Neural progenitor cell (in vitro differentiated cells): ENCODE data around the gene TXN. TPM values are rescaled to one million over a fixed set of nuclear protein-coding genes. Genes with fewer than 3 reads are reported as not detected.

Experiments used
- DNase-seq: peaks from one replicate; pipeline ENCODE4 v3.0.0-alpha.2; 2016; ENCODE audit warnings: low spot score
- H2AFZ ChIP-seq: fragments of 200-600 bp; sonication (generic); replicated peaks from 2 replicates; pipeline ENCODE4 v1.6.1; 2016; ENCODE audit warnings: antibody characterized with exemption
- H3F3A ChIP-seq: fragments of 200-600 bp; sonication (generic); 2 replicates; pipeline ENCODE4 v1.6.1; 2016; ENCODE audit warnings: antibody characterized with exemption, low read depth
- H3K27ac ChIP-seq: fragments of 200-600 bp; sonication (generic); 2 replicates; pipeline ENCODE4 v1.5.1; 2016; ENCODE audit warnings: mild to moderate bottlenecking
- H3K27me3 ChIP-seq: fragments of 200-600 bp; sonication (generic); 2 replicates; pipeline ENCODE4 v1.6.1; 2016; ENCODE audit warnings: mild to moderate bottlenecking, moderate library complexity
- H3K36me3 ChIP-seq: fragments of 200-600 bp; sonication (generic); 2 replicates; pipeline ENCODE4 v1.5.1; 2016
- H3K4me1 ChIP-seq: fragments of 200-600 bp; sonication (generic); 2 replicates; pipeline ENCODE4 v1.6.1; 2016; ENCODE audit warnings: mixed run types
- H3K4me2 ChIP-seq: fragments of 200-600 bp; sonication (generic); 2 replicates; pipeline ENCODE4 v1.6.1; 2016
- H3K4me3 ChIP-seq: fragments of 200-600 bp; sonication (generic); 2 replicates; pipeline ENCODE4 v1.5.1; 2016
- H3K79me2 ChIP-seq: fragments of 200-600 bp; sonication (generic); 2 replicates; pipeline ENCODE4 v1.6.1; 2016; ENCODE audit warnings: low read depth
- H3K9ac ChIP-seq: fragments of 200-600 bp; sonication (generic); 2 replicates; pipeline ENCODE4 v1.6.1; 2016
- H3K9me3 ChIP-seq: fragments of 200-600 bp; sonication (generic); 2 replicates; pipeline ENCODE4 v1.5.1; 2016; ENCODE audit warnings: low read depth
- H4K20me1 ChIP-seq: fragments of 200-600 bp; sonication (generic); 2 replicates; pipeline ENCODE4 v1.6.1; 2016; ENCODE audit warnings: low read depth
- H3K27ac Mint-ChIP-seq: 3 replicates; pipeline ENCODE4 v1.8.0; 2021; ENCODE audit warnings: mixed read lengths
- H3K27me3 Mint-ChIP-seq: 2 replicates; pipeline ENCODE4 v1.8.0; 2022; ENCODE audit warnings: low read depth, mild to moderate bottlenecking, inconsistent platforms, moderate library complexity, mixed read lengths; ENCODE audit not compliant: insufficient read depth
- H3K36me3 Mint-ChIP-seq: 3 replicates; pipeline ENCODE4 v1.8.0; 2021; ENCODE audit warnings: mixed read lengths
- H3K4me1 Mint-ChIP-seq: 3 replicates; pipeline ENCODE4 v1.8.0; 2021; ENCODE audit warnings: mixed read lengths
- H3K4me3 Mint-ChIP-seq: 3 replicates; pipeline ENCODE4 v1.8.0; 2021; ENCODE audit warnings: mild to moderate bottlenecking, moderate library complexity, mixed read lengths
- H3K9me3 Mint-ChIP-seq: 3 replicates; pipeline ENCODE4 v1.8.0; 2020; ENCODE audit warnings: mixed read lengths
- EZH2 ChIP-seq: fragments of 200-600 bp; sonication (generic); IDR thresholded peaks from 2 replicates; pipeline ENCODE4 v1.6.1; 2017; ENCODE audit warnings: antibody characterized with exemption, mild to moderate bottlenecking, moderate library complexity
- EZH2phosphoT487 ChIP-seq: fragments of 200-600 bp; sonication (generic); IDR thresholded peaks from 2 replicates; pipeline ENCODE4 v1.6.1; 2017; ENCODE audit warnings: antibody characterized with exemption
- total RNA-seq: library from RNA; depleted of rRNA; stranded (reverse); fragments of >200 nt; gene quantifications from 2 replicates; pipeline ENCODE4 v1.2.3, GENCODE V29; 2015; ENCODE audit warnings: low replicate concordance
- TF ChIP-seq, protein P1 (sequence below): fragments of 200-600 bp; sonication (generic); IDR thresholded peaks from 2 replicates; pipeline ENCODE4 v1.5.1; 2017; ENCODE audit warnings: antibody characterized with exemption, mild to moderate bottlenecking

The TXN gene
- total RNA-seq, 1 donor from 2014 or later: 252 TPM

DNA sequence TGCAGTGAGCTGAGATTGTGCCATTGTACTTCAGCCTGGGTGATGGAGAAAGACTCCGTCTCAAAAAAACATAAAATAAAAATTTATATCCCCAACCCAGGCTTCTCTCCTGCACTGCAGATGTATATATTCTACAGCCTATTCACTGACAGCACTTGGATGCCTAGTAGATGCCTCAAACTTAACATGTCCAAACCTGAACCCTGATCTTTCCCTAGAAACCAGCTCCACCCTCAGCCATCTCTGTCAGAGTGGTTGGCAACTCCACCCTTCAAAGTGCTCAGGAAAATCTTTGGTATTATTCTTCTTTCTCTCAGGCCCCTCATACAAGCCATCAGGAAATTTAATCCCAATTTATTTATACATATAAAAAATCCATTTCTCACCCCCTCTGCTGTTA lies 36.9 kb upstream of the TXN start:
- H3K4me3 Mint-ChIP-seq: no peak overlapping the region
- no peak overlapping the region for H3K27ac Mint-ChIP-seq

DNA sequence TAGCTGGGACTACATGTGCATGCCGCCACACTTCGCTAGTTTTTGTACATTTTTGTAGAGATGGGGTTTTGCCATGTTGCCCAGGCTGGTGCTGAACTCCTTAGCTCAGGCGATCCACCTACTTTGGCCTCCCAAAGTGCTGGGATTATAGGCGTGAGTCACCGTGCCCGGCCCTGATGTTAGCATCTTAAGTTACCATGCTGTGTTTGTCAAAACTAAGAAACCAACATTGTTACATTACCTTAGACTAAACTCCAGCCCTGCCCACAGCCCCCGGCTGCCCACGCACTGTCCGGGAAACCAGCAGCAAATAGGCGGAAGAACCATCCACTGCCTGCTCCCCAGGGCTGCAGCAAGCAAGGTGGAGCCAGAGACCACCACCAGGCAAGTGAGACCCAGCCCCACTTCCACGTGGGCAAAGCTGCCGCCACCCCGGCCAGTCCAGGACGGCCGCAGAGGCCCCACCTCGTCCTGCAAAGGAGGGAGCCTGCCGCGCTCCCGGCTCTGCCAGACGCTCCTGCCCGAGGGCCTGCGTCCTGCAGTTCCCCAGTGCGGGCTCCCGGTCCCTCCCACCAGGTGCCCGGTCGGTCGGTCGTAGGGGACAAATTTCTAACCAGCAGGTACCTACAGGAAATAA lies 35.7 kb upstream of the TXN start:
- H3F3A ChIP-seq: no peaks in the 10 kb centered on the region
- H3K4me3 ChIP-seq: no peak overlapping the region
- H3K27ac Mint-ChIP-seq: no peak overlapping the region
- H3K27me3 ChIP-seq: no peaks in the 10 kb centered on the region
- H3K27me3 Mint-ChIP-seq: peaks cover 4% of the 10 kb centered on the region
- H3K9me3 Mint-ChIP-seq: no peaks in the 10 kb centered on the region
- no peaks in the 10 kb centered on the region for H3K4me1 Mint-ChIP-seq
- H4K20me1 ChIP-seq: no peaks in the 10 kb centered on the region
- no peaks in the 10 kb centered on the region for H3K9me3 ChIP-seq
- H3K27ac ChIP-seq: no peak overlapping the region
- H3K9ac ChIP-seq: no peak overlapping the region
- TF ChIP-seq EZH2phosphoT487 (no peak), EZH2 (no peak)
- TF ChIP-seq, protein P1, sequence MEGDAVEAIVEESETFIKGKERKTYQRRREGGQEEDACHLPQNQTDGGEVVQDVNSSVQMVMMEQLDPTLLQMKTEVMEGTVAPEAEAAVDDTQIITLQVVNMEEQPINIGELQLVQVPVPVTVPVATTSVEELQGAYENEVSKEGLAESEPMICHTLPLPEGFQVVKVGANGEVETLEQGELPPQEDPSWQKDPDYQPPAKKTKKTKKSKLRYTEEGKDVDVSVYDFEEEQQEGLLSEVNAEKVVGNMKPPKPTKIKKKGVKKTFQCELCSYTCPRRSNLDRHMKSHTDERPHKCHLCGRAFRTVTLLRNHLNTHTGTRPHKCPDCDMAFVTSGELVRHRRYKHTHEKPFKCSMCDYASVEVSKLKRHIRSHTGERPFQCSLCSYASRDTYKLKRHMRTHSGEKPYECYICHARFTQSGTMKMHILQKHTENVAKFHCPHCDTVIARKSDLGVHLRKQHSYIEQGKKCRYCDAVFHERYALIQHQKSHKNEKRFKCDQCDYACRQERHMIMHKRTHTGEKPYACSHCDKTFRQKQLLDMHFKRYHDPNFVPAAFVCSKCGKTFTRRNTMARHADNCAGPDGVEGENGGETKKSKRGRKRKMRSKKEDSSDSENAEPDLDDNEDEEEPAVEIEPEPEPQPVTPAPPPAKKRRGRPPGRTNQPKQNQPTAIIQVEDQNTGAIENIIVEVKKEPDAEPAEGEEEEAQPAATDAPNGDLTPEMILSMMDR: no peak
- H2AFZ ChIP-seq: no peak overlapping the region
- no peak for DNase-seq
- no peaks in the 10 kb centered on the region for H3K36me3 Mint-ChIP-seq
- no peak overlapping the region for H3K4me2 ChIP-seq
- no peaks in the 10 kb centered on the region for H3K79me2 ChIP-seq
- H3K4me1 ChIP-seq: no peaks in the 10 kb centered on the region
- H3K36me3 ChIP-seq: no peaks in the 10 kb centered on the region
- no peak overlapping the region for H3K4me3 Mint-ChIP-seq

More for the DNA sequence above, 36.9 kb upstream of the TXN start:
- H3K27ac ChIP-seq: no peak overlapping the region
- no peaks in the 10 kb centered on the region for H3K36me3 Mint-ChIP-seq
- no peak overlapping the region for H3K9ac ChIP-seq
- no peaks in the 10 kb centered on the region for H3K9me3 ChIP-seq
- H3K4me3 ChIP-seq: no peak overlapping the region
- peaks cover 2% of the 10 kb centered on the region for H3K27me3 Mint-ChIP-seq
- H3K4me1 ChIP-seq: no peaks in the 10 kb centered on the region
- H3K36me3 ChIP-seq: no peaks in the 10 kb centered on the region
- no peaks in the 10 kb centered on the region for H3K79me2 ChIP-seq
- H3F3A ChIP-seq: no peaks in the 10 kb centered on the region
- no peaks in the 10 kb centered on the region for H4K20me1 ChIP-seq
- no peak for DNase-seq
- no peak for TF ChIP-seq EZH2phosphoT487
- TF ChIP-seq, protein P1: no peak
- no peak for TF ChIP-seq EZH2
- H2AFZ ChIP-seq: no peak overlapping the region
- no peak overlapping the region for H3K4me2 ChIP-seq
- no peaks in the 10 kb centered on the region for H3K27me3 ChIP-seq
- no peaks in the 10 kb centered on the region for H3K9me3 Mint-ChIP-seq
- no peaks in the 10 kb centered on the region for H3K4me1 Mint-ChIP-seq

DNA sequence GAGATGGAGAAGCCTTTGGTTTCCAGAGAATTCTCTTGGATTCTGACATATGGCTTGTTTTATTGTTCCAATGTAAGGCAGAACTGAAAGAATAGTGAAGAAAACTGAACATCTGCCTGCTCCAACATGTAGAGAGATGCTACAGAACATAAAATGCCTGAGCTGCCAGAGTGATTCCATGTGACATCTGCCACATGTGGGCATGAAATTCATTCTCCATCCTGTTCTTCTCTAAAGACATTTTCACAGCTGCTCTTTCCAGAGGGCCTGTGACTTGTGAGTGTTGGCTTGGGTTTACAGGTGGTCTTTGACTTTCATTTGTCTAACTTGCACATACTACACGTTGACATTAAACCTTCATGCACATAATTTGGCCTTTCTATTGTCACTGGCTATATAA lies 33.7 kb upstream of the TXN start:
- Histone ChIP-seq H2AFZ (no peak overlapping the region), H3K4me2 (no peak overlapping the region), H4K20me1 (no peaks in the 10 kb centered on the region), H3K9me3 (no peaks in the 10 kb centered on the region), H3F3A (no peaks in the 10 kb centered on the region), H3K9ac (no peak overlapping the region), H3K4me1 (no peaks in the 10 kb centered on the region), H3K4me3 (no peak overlapping the region), H3K79me2 (no peaks in the 10 kb centered on the region), H3K36me3 (no peaks in the 10 kb centered on the region), H3K27me3 (no peaks in the 10 kb centered on the region), H3K27ac (no peak overlapping the region)
- H3K9me3 Mint-ChIP-seq: peaks cover 2% of the 10 kb centered on the region
- H3K4me1 Mint-ChIP-seq: no peaks in the 10 kb centered on the region
- H3K4me3 Mint-ChIP-seq: no peak overlapping the region
- TF ChIP-seq EZH2phosphoT487 (no peak), EZH2 (no peak)
- TF ChIP-seq, protein P1: no peak
- no peaks in the 10 kb centered on the region for H3K36me3 Mint-ChIP-seq
- H3K27me3 Mint-ChIP-seq: peaks cover 4% of the 10 kb centered on the region
- DNase-seq: no peak
- H3K27ac Mint-ChIP-seq: no peak overlapping the region
